KMS-11 (cell line): ENCODE measurements around the gene PDZD11.

Source experiments
- H2AFZ ChIP-seq: fragments of 200-600 bp; sonication (generic); 2 replicates; pipeline ENCODE4 v1.6.1; 2016; ENCODE audit warnings: antibody characterized with exemption, mixed run types, low read depth
- H3K27ac ChIP-seq: fragments of 200-600 bp; sonication (generic); 2 replicates; pipeline ENCODE4 v1.6.1; 2016; ENCODE audit warnings: mild to moderate bottlenecking, mixed run types
- H3K27me3 ChIP-seq: fragments of 200-600 bp; sonication (generic); 2 replicates; pipeline ENCODE4 v1.6.1; 2017; ENCODE audit warnings: mild to moderate bottlenecking, low read depth, mixed run types, moderate library complexity; ENCODE audit not compliant: insufficient read depth
- H3K36me3 ChIP-seq: fragments of 200-600 bp; sonication (generic); 2 replicates; pipeline ENCODE4 v1.6.1; 2017; ENCODE audit warnings: mild to moderate bottlenecking, mixed run types; ENCODE audit not compliant: insufficient read depth
- H3K4me1 ChIP-seq: fragments of 200-600 bp; sonication (generic); 2 replicates; pipeline ENCODE4 v1.6.1; 2016; ENCODE audit warnings: mild to moderate bottlenecking, low read depth, mixed run types; ENCODE audit not compliant: poor library complexity, severe bottlenecking
- H3K4me2 ChIP-seq: fragments of 200-600 bp; sonication (generic); 2 replicates; pipeline ENCODE4 v1.7.0; 2016; ENCODE audit warnings: mild to moderate bottlenecking, mixed run types
- H3K4me3 ChIP-seq: fragments of 200-600 bp; sonication (generic); IDR thresholded peaks from 2 replicates; pipeline ENCODE4 v1.6.1; 2017; ENCODE audit warnings: low read depth, low read length, mixed read lengths; ENCODE audit not compliant: insufficient read depth
- H3K79me2 ChIP-seq: fragments of 200-600 bp; sonication (generic); 2 replicates; pipeline ENCODE4 v1.6.1; 2016; ENCODE audit warnings: low read depth, mixed run types; ENCODE audit not compliant: insufficient read depth
- H3K9ac ChIP-seq: fragments of 200-600 bp; sonication (generic); 2 replicates; pipeline ENCODE4 v1.6.1; 2016; ENCODE audit warnings: mild to moderate bottlenecking, mixed run types
- H4K20me1 ChIP-seq: fragments of 200-600 bp; sonication (generic); 2 replicates; pipeline ENCODE4 v1.6.1; 2016; ENCODE audit warnings: mild to moderate bottlenecking, mixed run types; ENCODE audit not compliant: insufficient read depth
- CTCF ChIP-seq: fragments of 200-600 bp; sonication (generic); conservative IDR thresholded peaks from 2 replicates; pipeline ENCODE4 v1.6.1; 2017; ENCODE audit warnings: low read depth, mild to moderate bottlenecking, antibody characterized with exemption, low read length, moderate library complexity, mixed read lengths

Gene PDZD11

GRCh38 chrX:70264784-70265183, 24.9 kb downstream of the PDZD11 start:
- Histone ChIP-seq H3K27me3 (no peaks in the 10 kb centered on the region), H3K4me1 (no peaks in the 10 kb centered on the region), H2AFZ (no peak overlapping the region), H3K4me2 (no peak overlapping the region), H3K4me3 (no peak overlapping the region), H3K9ac (no peak overlapping the region), H3K27ac (no peak overlapping the region), H3K36me3 (no peaks in the 10 kb centered on the region), H3K79me2 (no peaks in the 10 kb centered on the region), H4K20me1 (no peaks in the 10 kb centered on the region)
- TF ChIP-seq CTCF = no peak

- Histone ChIP-seq H3K4me1 (no peaks in the 10 kb centered on the region), H3K27ac (no peak overlapping the region), H3K4me3 (no peak overlapping the region), H3K27me3 (no peaks in the 10 kb centered on the region), H3K4me2 (no peak overlapping the region), H3K9ac (no peak overlapping the region), H2AFZ (no peak overlapping the region), H4K20me1 (no peaks in the 10 kb centered on the region), H3K79me2 (no peaks in the 10 kb centered on the region), H3K36me3 (no peaks in the 10 kb centered on the region)
- TF ChIP-seq CTCF = 0 out of 2 replicates have a peak, but pooled peaks have one; percentile 34
Measured at GRCh38 chrX:70262952-70263567, 26.7 kb downstream of the PDZD11 start.

- H3K4me3 ChIP-seq = no peak within 1 kb of the TSS
- no peak within 1 kb of the TSS for H3K4me2 ChIP-seq
- no peak for TF ChIP-seq CTCF
- no peaks in the 10 kb centered on the region for H4K20me1 ChIP-seq
- no peaks in the 10 kb centered on the region for H3K79me2 ChIP-seq
- H3K27me3 ChIP-seq = no peaks in the 10 kb centered on the region
- H3K36me3 ChIP-seq = no peaks in the 10 kb centered on the region
- no peak within 1 kb of the TSS for H2AFZ ChIP-seq
- no peak within 1 kb of the TSS for H3K9ac ChIP-seq
- no peak within 1 kb of the TSS for H3K27ac ChIP-seq
- H3K4me1 ChIP-seq = no peaks in the 10 kb centered on the region
Measured at GRCh38 chrX:70260104-70260503, 29.6 kb downstream of the PDZD11 start, which contains the start of gene P2RY4. P2RY4 (minus strand) TSS chrX:70260204; CDS start chrX:70259624, 580 bp downstream.

GRCh38 chrX:70257423-70258288, 32.1 kb downstream of the PDZD11 start:
- Histone ChIP-seq H3K79me2 (no peaks in the 10 kb centered on the region), H3K27ac (no peak overlapping the region), H3K4me1 (no peaks in the 10 kb centered on the region), H3K27me3 (no peaks in the 10 kb centered on the region), H3K36me3 (no peaks in the 10 kb centered on the region), H3K4me2 (no peak overlapping the region), H3K9ac (no peak overlapping the region), H4K20me1 (no peaks in the 10 kb centered on the region), H2AFZ (no peak overlapping the region), H3K4me3 (no peak overlapping the region)
- TF ChIP-seq CTCF = no peak
